H9 (cell line): ENCODE measurements around the gene UPF1. TPM values are rescaled to one million over a fixed set of nuclear protein-coding genes. Genes with fewer than 3 reads are reported as not detected.

Experiments used
- DNase-seq: peaks from one replicate; pipeline ENCODE4 v3.0.0-alpha.2; 2017
- H2AFZ ChIP-seq: one replicate; pipeline ENCODE4 v1.6.1; 2013; ENCODE audit warnings: mild to moderate bottlenecking, low read length, control low read depth, moderate library complexity
- H2AK5ac ChIP-seq: 2 replicates; pipeline ENCODE4 v1.6.1; 2013; ENCODE audit warnings: low read length, control low read depth, mixed read lengths; ENCODE audit not compliant: insufficient read length
- H2BK120ac ChIP-seq: one replicate; pipeline ENCODE4 v1.6.1; 2013; ENCODE audit warnings: low read depth, mild to moderate bottlenecking, low read length, control low read depth, inconsistent platforms; ENCODE audit not compliant: poor library complexity, severe bottlenecking
- H2BK12ac ChIP-seq: 2 replicates; pipeline ENCODE4 v1.6.1; 2013; ENCODE audit warnings: low read length, control low read depth, mixed read lengths, low read depth; ENCODE audit not compliant: insufficient read length
- H2BK15ac ChIP-seq: 2 replicates; pipeline ENCODE4 v1.6.1; 2013; ENCODE audit warnings: low read depth, low read length, control low read depth
- H2BK20ac ChIP-seq: one replicate; pipeline ENCODE4 v1.6.1; 2013; ENCODE audit warnings: low read depth, mild to moderate bottlenecking, low read length, control low read depth, inconsistent platforms; ENCODE audit not compliant: poor library complexity, severe bottlenecking
- H2BK5ac ChIP-seq: 2 replicates; pipeline ENCODE4 v1.6.1; 2013; ENCODE audit warnings: low read length, control low read depth, mixed read lengths; ENCODE audit not compliant: insufficient read length
- H3K14ac ChIP-seq: 2 replicates; pipeline ENCODE4 v1.6.1; 2013; ENCODE audit warnings: low read length, control low read depth; ENCODE audit not compliant: insufficient read depth
- H3K18ac ChIP-seq: 2 replicates; pipeline ENCODE4 v1.6.1; 2013; ENCODE audit warnings: low read depth, mild to moderate bottlenecking, mixed read lengths, low read length, control low read depth; ENCODE audit not compliant: insufficient read length
- H3K23ac ChIP-seq: 2 replicates; pipeline ENCODE4 v1.6.1; 2013; ENCODE audit warnings: low read length, control low read depth, mixed read lengths, low read depth; ENCODE audit not compliant: insufficient read length
- H3K23me2 ChIP-seq: 2 replicates; pipeline ENCODE4 v1.6.1; 2013; ENCODE audit warnings: low read depth, mild to moderate bottlenecking, mixed read lengths, low read length, control low read depth; ENCODE audit not compliant: insufficient read length, poor library complexity, severe bottlenecking
- H3K27ac ChIP-seq: 2 replicates; pipeline ENCODE4 v1.5.1; 2013; ENCODE audit warnings: low read length, control low read depth, mixed read lengths, low read depth; ENCODE audit not compliant: insufficient read length
- H3K27me3 ChIP-seq: 2 replicates; pipeline ENCODE4 v1.6.1; 2013; ENCODE audit warnings: low read length, control low read depth, inconsistent platforms; ENCODE audit not compliant: insufficient read depth
- H3K4ac ChIP-seq: 2 replicates; pipeline ENCODE4 v1.6.1; 2013; ENCODE audit warnings: low read depth, mild to moderate bottlenecking, control low read depth, inconsistent platforms, low read length, moderate library complexity
- H3K4me1 ChIP-seq: 2 replicates; pipeline ENCODE4 v1.6.1; 2013; ENCODE audit warnings: low read length, control low read depth, inconsistent platforms; ENCODE audit not compliant: insufficient read depth
- H3K4me2 ChIP-seq: 2 replicates; pipeline ENCODE4 v1.6.1; 2013; ENCODE audit warnings: low read length, control low read depth, mixed read lengths; ENCODE audit not compliant: insufficient read length, insufficient read depth
- H3K56ac ChIP-seq: 2 replicates; pipeline ENCODE4 v1.6.1; 2013; ENCODE audit warnings: low read depth, mild to moderate bottlenecking, mixed read lengths, low read length, control low read depth; ENCODE audit not compliant: insufficient read length
- H3K79me1 ChIP-seq: 2 replicates; pipeline ENCODE4 v1.6.1; 2013; ENCODE audit warnings: low read depth, mild to moderate bottlenecking, moderate library complexity, low read length, control low read depth, inconsistent platforms; ENCODE audit not compliant: insufficient read depth, poor library complexity, severe bottlenecking
- H3K79me2 ChIP-seq: 2 replicates; pipeline ENCODE4 v1.6.1; 2013; ENCODE audit warnings: low read length, control low read depth, inconsistent platforms; ENCODE audit not compliant: insufficient read depth
- H3K9ac ChIP-seq: 2 replicates; pipeline ENCODE4 v1.6.1; 2013; ENCODE audit warnings: low read length, control low read depth, mixed read lengths; ENCODE audit not compliant: insufficient read length; ENCODE audit errors: extremely low read depth
- H3K9me3 ChIP-seq: one replicate; pipeline ENCODE4 v1.6.1; 2013; ENCODE audit warnings: low read depth, low read length, inconsistent platforms; ENCODE audit not compliant: control insufficient read depth
- H3T11ph ChIP-seq: one replicate; pipeline ENCODE4 v1.6.1; 2013; ENCODE audit warnings: mild to moderate bottlenecking, low read length, control low read depth, inconsistent platforms
- H4K20me1 ChIP-seq: one replicate; pipeline ENCODE4 v1.6.1; 2013; ENCODE audit not compliant: control insufficient read depth, insufficient read length, insufficient read depth
- H4K5ac ChIP-seq: 2 replicates; pipeline ENCODE4 v1.6.1; 2013; ENCODE audit warnings: low read depth, mild to moderate bottlenecking, mixed read lengths, low read length, control low read depth; ENCODE audit not compliant: insufficient read length
- H4K8ac ChIP-seq: replicated peaks from 2 replicates; pipeline ENCODE4 v1.6.1; 2013; ENCODE audit warnings: low read length, control low read depth, mixed read lengths, low read depth; ENCODE audit not compliant: insufficient read length
- H4K91ac ChIP-seq: 2 replicates; pipeline ENCODE4 v1.6.1; 2013; ENCODE audit warnings: low read depth, mild to moderate bottlenecking, moderate library complexity, mixed read lengths, low read length, control low read depth; ENCODE audit not compliant: insufficient read length
- H3K27ac Mint-ChIP-seq, 3 experiments: 2 replicates in 2 of 3; 3 replicates in 1 of 3; pipeline ENCODE4 v1.8.0; 2020 to 2021; ENCODE audit warnings: mixed read lengths in 3 of 3, mild to moderate bottlenecking in 1 of 3, moderate library complexity in 1 of 3
- H3K27me3 Mint-ChIP-seq: 2 replicates; pipeline ENCODE4 v1.8.0; 2021; ENCODE audit warnings: low read depth, mild to moderate bottlenecking, moderate library complexity, mixed read lengths
- H3K36me3 Mint-ChIP-seq, 3 experiments: 2 replicates in 2 of 3; 3 replicates in 1 of 3; pipeline ENCODE4 v1.8.0; 2020 to 2021; ENCODE audit warnings: low read depth in 3 of 3, mixed read lengths in 3 of 3; ENCODE audit not compliant: insufficient read depth in 1 of 3
- H3K4me1 Mint-ChIP-seq, 2 experiments: 2 replicates each; pipeline ENCODE4 v1.8.0; 2020; ENCODE audit warnings: mixed read lengths in 2 of 2
- H3K4me3 Mint-ChIP-seq, 2 experiments: 2 replicates in 1 of 2; 3 replicates in 1 of 2; pipeline ENCODE4 v1.8.0; 2020 to 2021; ENCODE audit warnings: mild to moderate bottlenecking in 2 of 2, mixed read lengths in 2 of 2, moderate library complexity in 1 of 2
- H3K9me3 Mint-ChIP-seq, 2 experiments: 2 replicates in 1 of 2; 3 replicates in 1 of 2; pipeline ENCODE4 v1.8.0; 2020; ENCODE audit warnings: mild to moderate bottlenecking in 2 of 2, mixed read lengths in 2 of 2, moderate library complexity in 1 of 2
- CTCF ChIP-seq: fragments of 200-600 bp; sonication (generic); conservative IDR thresholded peaks from 3 replicates; pipeline ENCODE4 v1.8.0; 2021; ENCODE audit warnings: antibody characterized with exemption, mild to moderate bottlenecking
- WGBS: extraction: QIAGEN DNeasy Blood & Tissue Kit; methylation state at CpG from one replicate; pipeline ENCODE4 v1.1.7; 2013; ENCODE audit warnings: missing lambda C conversion rate, low lambda C conversion rate, mixed read lengths; ENCODE audit not compliant: insufficient read length; ENCODE audit errors: extremely low coverage; 5-methylcytosine and 5-hydroxymethylcytosine counted together
- total RNA-seq: library from RNA; stranded (reverse); gene quantifications from 2 replicates; pipeline ENCODE4 v1.2.1, GENCODE V29; 2021

Gene UPF1
- total RNA-seq, 1 experiment from 2014 or later: 85.4 TPM

GRCh38 chr19:18807861-18808331, 23.9 kb upstream of the UPF1 start:
- Histone ChIP-seq H4K20me1 (no peaks in the 10 kb centered on the region), H3T11ph (no peak overlapping the region), H3K27me3 (no peaks in the 10 kb centered on the region; the same call in 1 of the 2 replicates), H3K79me2 (no peaks in the 10 kb centered on the region), H3K4me2 (no peak overlapping the region), H3K9me3 (no peaks in the 10 kb centered on the region), H2AK5ac (no peak overlapping the region), H4K8ac (no peak overlapping the region), H2BK120ac (no peak overlapping the region), H3K4me1 (no peaks in the 10 kb centered on the region), H3K9ac (no peak overlapping the region), H2BK5ac (no peak overlapping the region), H3K18ac (no peak overlapping the region), H2BK20ac (no peak overlapping the region), H2BK12ac (no peak overlapping the region), H3K4ac (no peak overlapping the region), H4K91ac (no peak overlapping the region), H3K27ac (no peak overlapping the region), H3K79me1 (no peaks in the 10 kb centered on the region), H3K56ac (no peak overlapping the region), H2BK15ac (no peak overlapping the region), H3K23ac (no peak overlapping the region), H3K14ac (no peak overlapping the region), H2AFZ (no peak overlapping the region), H3K23me2 (no peaks in the 10 kb centered on the region), H4K5ac (no peak overlapping the region)
- no peaks in the 10 kb centered on the region for H3K36me3 Mint-ChIP-seq
- no peak for DNase-seq
- H3K4me1 Mint-ChIP-seq: no peaks in the 10 kb centered on the region
- H3K27me3 Mint-ChIP-seq: peaks cover 62% of the 10 kb centered on the region
- WGBS: no CpG with 5 or more reads among the region's 19 CpGs
- no peak overlapping the region for H3K4me3 Mint-ChIP-seq
- no peaks in the 10 kb centered on the region for H3K9me3 Mint-ChIP-seq
- TF ChIP-seq CTCF: no peak
- no peak overlapping the region for H3K27ac Mint-ChIP-seq
